GM18519 (cell line): ENCODE measurements around the gene KRTAP6-1.

ENCODE experiments used
- ATAC-seq: cut with Tn5 transposase; IDR thresholded peaks from one replicate; pipeline ENCODE4 v1.9.1; 2021; ENCODE audit warnings: mild to moderate bottlenecking, moderate library complexity; ENCODE audit not compliant: unreplicated experiment, low FRiP score

The KRTAP6-1 gene

GRCh38 chr21:30580132-30580531 is 33.6 kb downstream of the KRTAP6-1 start:
- no peak for ATAC-seq

GRCh38 chr21:30579346-30579745 is 34.4 kb downstream of the KRTAP6-1 start:
- no peak for ATAC-seq

- ATAC-seq, result no peak
Measured at GRCh38 chr21:30577766-30578165, 36.0 kb downstream of the KRTAP6-1 start.

- no peak for ATAC-seq
Measured at GRCh38 chr21:30567617-30568016, 46.1 kb downstream of the KRTAP6-1 start.

GRCh38 chr21:30563630-30564029 is 50.1 kb downstream of the KRTAP6-1 start:
- no peak for ATAC-seq
